GM21526 (cell line): Measurements from ENCODE around the gene PITPNC1.
"Not testable (repeated sequence)": the region's sequence is repeated elsewhere in the genome, so short reads cannot be mapped to it uniquely, and the experiment has no call there.

Experiments
- ATAC-seq: cut with Tn5 transposase; IDR thresholded peaks from one replicate; pipeline ENCODE4 v1.9.1; 2021; ENCODE audit warnings: moderate library complexity; ENCODE audit not compliant: unreplicated experiment, low FRiP score

The PITPNC1 gene

DNA sequence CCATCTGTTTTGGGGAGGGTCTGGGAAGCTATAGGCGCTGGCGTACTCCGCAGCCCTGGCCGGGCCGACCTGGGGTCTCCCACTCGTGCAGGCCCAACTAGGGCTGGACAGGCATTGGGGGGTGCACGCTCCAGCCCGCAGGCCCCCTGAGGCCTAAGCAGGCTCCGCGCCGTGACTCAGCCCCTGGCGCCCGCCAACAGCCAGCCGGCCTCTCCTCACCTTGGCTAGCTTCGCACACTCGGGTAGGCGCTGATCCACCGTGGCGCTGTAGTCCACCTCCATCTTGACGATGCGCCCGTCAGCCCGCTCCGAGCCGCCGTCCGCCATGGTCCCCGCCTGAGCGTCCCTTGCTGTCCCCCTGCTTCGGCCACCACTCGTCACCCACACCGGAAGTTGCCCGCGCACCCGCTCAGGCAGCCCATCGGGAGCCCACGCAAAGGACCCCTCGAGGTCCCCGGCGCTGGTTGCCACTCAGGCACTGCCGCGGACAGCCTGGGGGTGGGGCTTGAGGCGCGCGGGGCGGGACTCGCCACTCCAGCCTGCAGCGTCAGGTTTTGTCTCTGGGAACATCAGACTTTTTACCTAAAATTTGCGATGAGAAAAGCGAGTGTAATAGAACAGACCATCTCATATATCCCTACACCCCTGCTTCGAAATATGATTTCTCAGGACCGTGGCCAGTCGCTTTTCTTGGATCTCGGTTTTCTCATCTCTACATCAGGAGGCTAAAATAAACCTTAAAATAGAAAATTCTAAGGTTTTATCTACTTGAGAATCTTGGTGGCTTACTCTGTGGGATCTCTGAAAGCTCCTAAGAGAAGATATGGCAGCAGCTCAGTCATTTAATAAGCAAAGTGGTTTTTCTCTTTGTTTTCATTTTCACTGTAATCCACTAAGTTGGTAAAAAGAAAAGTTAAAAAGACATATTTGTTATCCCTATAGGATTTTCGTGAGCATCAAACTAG is 10.6 kb upstream of the PITPNC1 start, which contains the start of gene PSMD12:
TSS of gene PSMD12 (minus strand) at position 385 of the 965 bp plus-strand sequence. CDS start at position 327, 58 bp downstream.
- peak; percentile 75 for ATAC-seq

- ATAC-seq = no peak
Measured at GRCh38 chr17:67369676-67370075, 7.4 kb upstream of the PITPNC1 start.

DNA sequence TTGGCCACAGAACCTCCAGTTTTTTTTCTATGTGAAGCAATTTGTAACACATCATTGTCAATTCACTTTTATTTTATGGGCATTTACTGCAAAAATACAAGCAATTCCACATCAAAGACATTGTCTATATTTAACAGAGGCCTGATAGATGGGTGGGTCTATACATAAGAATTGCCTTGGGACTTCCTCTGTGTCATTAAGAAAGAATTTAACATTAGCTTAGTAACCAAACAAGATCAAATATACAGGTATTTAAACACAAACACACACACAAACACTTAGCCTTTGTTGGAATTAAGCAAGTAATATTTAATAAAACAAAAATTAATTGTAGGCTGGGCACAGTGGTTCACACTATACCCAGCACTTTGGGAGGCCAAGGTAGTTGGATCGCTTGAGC is 4.3 kb upstream of the PITPNC1 start:
- ATAC-seq = no peak

DNA sequence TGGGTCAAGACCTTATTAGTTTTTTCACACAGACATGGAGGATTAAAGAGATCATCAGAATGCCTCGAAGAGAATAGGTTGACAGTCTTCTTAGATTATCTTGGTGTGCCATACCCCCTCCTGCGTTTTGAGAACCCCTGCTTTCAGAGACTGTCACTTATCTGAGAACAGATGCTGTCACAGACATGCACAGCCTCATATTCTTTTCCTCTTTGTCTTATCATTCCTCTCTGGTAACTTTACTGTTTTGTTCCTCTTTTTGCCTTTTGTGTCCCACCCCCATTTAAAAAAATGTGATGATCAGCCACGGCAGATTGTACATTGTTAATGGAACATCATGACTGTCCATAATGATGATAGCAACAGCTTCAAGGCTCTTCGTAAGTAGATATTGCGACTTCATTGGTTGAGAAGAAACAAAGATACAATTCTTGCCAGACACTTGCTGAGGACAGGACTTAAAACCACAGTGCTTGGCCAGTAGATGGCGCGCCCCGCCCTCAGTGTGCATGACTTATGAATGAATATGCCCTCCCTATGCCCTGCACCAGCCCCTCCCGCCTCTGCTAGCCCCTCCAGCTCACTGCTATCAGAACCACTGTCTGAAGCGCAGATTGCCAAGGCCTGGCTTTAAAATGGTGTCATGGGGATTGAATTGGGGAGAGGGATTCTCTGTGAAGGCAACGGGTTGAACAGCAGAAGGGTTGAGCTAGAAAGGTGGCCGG is 2.6 kb upstream of the PITPNC1 start:
- ATAC-seq = no peak

GRCh38 chr17:67375054-67375427 is 2.0 kb upstream of the PITPNC1 start:
- no peak for ATAC-seq

- no peak for ATAC-seq
Measured at GRCh38 chr17:67375716-67376115, 1.4 kb upstream of the PITPNC1 start.

DNA sequence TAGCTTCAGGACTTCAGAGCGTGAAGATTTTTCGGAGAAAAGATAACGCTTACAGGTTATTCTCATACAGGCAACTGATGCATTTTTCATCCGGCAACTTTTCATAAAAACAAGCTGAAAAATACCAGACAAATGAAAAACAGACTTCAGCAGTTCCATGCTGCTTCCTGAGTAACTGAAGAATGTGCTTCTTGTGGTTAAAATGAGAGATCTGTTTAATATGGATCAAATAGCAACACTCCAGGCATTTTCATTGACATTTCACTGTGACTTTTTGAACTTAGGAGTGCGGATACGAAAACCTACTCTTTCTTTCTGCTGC is 705 bp upstream of the PITPNC1 start:
- ATAC-seq = no peak

DNA sequence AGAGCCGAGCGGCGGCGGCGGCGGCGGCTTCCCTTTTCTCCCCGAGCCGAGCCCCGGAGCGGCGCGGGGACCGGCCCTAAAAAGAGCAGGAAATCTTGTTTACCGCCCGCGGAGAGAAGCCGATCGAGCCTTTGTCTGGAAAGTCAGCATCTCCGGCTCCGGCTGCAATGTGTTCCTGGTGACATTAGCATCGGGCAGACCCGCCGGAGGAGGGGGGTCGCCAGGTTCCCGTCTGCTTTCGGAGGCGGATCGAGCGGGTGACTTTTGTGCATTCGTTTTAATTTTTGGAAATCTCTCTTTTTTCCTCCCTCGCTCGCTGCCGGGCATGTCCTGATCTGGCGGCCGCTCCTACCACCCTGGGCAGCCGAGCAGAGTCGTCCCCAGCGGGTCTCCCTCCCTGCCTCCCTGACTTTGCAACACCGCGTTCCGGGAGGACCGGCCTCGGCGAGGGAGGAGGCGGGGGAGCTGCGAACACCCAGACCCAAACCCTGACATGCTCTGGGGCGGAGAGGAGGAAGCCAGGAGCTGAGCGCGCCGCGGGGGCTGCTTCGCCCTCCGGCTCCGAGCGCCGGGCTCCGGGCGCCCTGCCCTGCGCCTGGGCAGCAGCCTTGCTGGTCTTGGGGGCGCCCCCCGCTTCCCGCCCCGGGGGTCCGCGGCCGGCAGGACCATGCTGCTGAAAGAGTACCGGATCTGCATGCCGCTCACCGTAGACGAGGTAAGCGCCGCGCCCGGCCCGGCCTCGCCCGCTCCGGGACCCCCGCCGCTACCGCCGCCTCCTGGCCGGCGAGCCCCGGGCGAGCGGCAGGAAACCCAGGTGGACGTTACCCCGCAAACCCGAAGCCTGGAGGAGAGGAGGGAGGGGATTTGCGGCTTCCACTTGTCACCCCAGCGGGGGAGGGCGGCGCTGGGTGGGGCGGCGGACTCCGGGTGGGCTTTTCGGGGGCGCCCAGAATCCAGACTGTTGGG is 690 bp downstream of the PITPNC1 start:
- ATAC-seq = peak; percentile 19

- no peak for ATAC-seq
Measured at GRCh38 chr17:67378454-67379250, 1.6 kb downstream of the PITPNC1 start.

DNA sequence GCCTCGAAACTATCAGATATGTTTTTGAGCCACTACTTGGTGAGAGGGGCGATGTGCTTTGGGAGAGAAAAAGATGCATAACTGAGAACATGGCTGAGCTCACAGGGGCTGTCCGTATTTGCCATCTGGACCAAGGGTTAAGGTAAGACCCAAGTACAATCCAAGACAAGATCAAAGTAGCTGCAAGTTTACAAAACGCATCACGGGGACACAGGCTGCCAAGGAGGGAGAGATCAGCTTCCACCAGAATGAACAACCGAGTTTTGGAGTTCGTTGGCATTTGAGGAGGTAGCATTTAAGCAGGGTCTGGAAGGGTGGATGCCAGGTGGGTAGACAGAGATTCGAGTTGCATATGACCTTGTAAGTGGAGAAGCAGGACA is 2.2 kb downstream of the PITPNC1 start:
- no peak for ATAC-seq

- no peak for ATAC-seq
Measured at GRCh38 chr17:67381929-67382257, 4.8 kb downstream of the PITPNC1 start.

DNA sequence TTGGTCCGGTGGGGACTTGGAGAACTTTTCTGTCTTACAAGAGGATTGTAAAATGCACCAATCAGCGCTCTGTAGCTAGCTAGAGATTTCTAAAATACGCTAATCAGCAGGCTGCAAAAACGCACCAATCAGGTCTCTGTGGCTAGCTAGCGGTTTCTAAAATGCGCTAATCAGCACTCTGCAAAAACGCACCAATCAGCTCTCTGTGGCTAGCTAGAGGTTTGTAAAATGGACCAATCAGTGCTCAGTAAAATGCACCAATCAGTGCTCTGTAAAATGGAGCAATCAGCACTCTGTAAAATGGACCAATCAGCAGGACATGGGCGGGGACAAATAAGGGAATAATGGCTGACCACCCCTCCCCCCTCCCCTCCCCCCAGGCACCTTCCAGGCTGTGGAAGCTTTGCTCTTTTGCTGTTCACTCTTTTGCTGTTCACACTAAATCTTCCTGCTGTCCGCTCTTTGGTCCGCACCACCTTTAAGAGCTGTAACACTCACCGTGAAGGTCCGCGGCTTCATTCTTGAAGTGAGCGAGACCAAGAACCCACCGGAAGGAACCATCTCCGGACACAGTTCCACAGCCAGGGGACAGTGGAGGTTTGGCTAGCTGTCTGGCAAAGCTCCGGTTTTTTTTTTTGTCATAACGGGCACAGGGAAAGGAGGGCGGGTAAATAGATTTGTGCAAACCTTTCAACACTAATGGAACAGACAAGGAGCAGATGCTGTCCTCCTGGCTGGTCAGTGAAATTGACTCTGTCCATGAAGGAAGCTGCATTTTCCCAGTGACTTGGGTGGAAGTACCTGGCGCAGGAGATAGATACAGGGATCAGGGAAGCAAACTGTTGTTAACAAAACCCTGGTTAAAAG is 8.3 kb downstream of the PITPNC1 start:
- ATAC-seq = no peak

- no peak for ATAC-seq
Measured at GRCh38 chr17:67386965-67387551, 10.0 kb downstream of the PITPNC1 start.

DNA sequence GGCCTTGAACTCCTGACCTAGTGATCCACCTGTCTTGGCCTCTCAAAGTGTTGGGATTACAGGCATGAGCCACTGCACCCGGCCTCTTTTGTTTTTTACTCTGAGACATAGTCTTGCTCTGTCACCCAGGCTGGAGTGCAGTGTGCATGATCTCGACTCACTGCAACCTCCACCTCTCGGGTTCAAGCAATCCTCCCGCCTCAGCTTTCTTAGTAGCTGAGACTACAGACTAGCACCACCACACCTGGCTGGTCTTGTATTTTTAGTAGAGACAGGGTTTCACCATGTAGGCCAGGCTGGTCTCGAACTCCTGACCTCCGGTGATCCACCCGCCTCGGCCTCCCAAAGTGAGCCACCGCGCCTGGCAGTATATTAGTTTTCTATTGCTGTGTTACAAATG is 11.5 kb downstream of the PITPNC1 start:
- not testable (repeated sequence) for ATAC-seq

DNA sequence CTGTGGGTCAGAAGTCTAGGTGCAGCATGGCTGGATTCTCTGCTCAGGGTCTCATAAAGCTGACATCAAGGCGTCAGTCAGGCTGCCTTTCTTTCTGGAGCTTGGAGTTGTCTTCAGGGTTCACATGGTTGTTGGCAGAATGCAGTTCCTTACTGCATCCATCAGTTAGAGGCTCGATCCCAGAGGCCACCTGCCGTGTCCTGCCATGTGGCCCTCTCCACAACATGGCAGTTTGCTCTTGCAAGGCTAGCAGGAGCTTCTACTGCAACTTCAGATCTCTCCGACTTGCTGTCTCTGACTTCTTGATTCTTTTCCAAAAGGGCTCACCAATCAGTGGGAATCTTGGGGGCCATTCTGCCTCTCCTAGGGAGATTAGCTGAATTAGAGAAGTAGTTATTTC is 11.9 kb downstream of the PITPNC1 start:
- ATAC-seq = no peak

GRCh38 chr17:67390006-67390645 is 13.0 kb downstream of the PITPNC1 start:
- ATAC-seq = no peak

- ATAC-seq = peak; percentile 71
Measured at GRCh38 chr17:67390646-67391361, 13.7 kb downstream of the PITPNC1 start.

DNA sequence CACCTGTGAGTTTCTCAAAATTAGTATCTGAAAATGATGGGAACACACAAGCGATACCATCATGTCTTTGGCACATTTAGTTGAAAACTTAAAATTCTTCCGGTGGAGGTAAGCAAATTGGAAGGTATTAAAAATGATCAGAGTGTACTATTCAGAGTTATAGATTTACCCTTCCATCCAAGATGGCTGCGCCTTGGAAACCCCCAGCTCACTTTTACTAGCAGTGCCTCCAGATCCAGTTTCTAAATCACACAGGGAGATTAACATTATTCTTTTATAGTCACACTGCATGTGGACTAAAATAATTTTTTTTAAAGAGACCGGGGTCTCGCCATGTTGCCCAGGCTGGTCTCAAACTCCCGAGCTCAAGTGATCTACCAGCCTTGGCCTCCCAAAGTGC is 15.0 kb downstream of the PITPNC1 start:
- ATAC-seq = no peak
